ENCODE results near the gene CHMP4A. TPM values are rescaled to one million over a fixed set of nuclear protein-coding genes. Genes with fewer than 3 reads are reported as not detected.

The CHMP4A gene
- total and polyA plus RNA-seq, 2 of the 13 experiments (the other 11 are each of a cell fraction or from before 2014, with no cell fraction given): 83.6 to 113 TPM

DNA sequence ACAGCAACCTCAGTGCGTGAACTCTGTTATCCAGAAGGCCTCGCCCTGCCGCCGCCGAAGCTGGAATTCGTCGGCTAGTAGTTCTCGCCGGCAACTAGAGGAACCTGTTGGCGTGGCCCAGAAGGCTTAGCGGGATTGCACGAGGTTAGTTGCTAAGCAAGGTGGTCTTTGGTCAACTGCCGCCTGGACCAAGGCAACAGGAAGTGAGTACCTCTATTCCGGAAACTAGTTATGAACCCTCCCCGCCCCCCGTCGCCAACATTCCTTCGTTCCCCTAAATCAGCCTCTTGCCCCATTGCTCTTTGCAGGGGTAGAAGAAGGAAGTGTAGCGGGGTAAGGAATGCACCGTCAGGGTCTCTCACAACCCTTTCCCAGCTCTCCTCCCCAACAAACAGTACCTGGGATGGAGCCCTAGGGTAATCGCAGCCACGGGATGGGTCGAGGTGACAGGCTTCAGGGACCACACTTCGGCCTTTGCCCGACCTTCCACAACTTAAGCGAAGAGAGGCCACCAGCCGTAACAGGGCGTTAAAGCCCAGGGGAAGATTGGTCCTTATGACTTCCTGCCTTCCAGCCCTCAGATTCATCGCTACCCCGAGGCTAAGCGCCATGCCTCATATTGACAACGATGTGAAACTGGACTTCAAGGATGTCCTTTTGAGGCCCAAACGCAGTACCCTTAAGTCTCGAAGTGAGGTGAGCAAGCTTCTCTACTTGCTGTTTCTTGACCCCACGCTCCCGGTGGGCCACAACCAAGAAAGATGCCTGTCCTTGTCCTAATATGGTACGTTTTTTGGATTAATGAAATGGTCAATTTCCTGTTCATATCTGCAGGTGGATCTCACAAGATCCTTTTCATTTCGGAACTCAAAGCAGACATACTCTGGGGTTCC, 19.6 kb upstream of the CHMP4A start, which contains the start of gene GMPR2 (continued):
- no peak for TF ChIP-seq CHD4 (IDR thresholded peaks at IDR 0.05; ENCODE audit: borderline replicate concordance, low read length)
- TF ChIP-seq, protein P1, sequence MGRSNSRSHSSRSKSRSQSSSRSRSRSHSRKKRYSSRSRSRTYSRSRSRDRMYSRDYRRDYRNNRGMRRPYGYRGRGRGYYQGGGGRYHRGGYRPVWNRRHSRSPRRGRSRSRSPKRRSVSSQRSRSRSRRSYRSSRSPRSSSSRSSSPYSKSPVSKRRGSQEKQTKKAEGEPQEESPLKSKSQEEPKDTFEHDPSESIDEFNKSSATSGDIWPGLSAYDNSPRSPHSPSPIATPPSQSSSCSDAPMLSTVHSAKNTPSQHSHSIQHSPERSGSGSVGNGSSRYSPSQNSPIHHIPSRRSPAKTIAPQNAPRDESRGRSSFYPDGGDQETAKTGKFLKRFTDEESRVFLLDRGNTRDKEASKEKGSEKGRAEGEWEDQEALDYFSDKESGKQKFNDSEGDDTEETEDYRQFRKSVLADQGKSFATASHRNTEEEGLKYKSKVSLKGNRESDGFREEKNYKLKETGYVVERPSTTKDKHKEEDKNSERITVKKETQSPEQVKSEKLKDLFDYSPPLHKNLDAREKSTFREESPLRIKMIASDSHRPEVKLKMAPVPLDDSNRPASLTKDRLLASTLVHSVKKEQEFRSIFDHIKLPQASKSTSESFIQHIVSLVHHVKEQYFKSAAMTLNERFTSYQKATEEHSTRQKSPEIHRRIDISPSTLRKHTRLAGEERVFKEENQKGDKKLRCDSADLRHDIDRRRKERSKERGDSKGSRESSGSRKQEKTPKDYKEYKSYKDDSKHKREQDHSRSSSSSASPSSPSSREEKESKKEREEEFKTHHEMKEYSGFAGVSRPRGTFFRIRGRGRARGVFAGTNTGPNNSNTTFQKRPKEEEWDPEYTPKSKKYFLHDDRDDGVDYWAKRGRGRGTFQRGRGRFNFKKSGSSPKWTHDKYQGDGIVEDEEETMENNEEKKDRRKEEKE (IDR thresholded peaks at IDR 0.05): no peak
- 0 out of 2 replicates have a peak, but pooled peaks have one; percentile 73 for TF ChIP-seq FLYWCH1 (CRISPR knock-in tag; IDR thresholded peaks at IDR 0.05)
- TF ChIP-seq, protein P2, sequence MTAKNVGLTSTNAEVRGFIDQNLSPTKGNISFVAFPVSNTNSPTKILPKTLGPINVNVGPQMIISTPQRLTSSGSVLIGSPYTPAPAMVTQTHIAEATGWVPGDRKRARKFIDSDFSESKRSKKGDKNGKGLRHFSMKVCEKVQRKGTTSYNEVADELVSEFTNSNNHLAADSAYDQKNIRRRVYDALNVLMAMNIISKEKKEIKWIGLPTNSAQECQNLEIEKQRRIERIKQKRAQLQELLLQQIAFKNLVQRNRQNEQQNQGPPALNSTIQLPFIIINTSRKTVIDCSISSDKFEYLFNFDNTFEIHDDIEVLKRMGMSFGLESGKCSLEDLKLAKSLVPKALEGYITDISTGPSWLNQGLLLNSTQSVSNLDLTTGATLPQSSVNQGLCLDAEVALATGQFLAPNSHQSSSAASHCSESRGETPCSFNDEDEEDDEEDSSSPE (CRISPR knock-in tag; IDR thresholded peaks at IDR 0.05): peak; percentile 84
- peak; percentile 70; the same call in 1 of the 2 replicates for TF ChIP-seq SIN3B (IDR thresholded peaks at IDR 0.05; ENCODE audit: low read length)
- peak; percentile 98 for TF ChIP-seq ZNF333 (CRISPR knock-in tag; IDR thresholded peaks at IDR 0.05; ENCODE audit: borderline replicate concordance)
- no peak for TF ChIP-seq TOE1 (CRISPR knock-in tag; IDR thresholded peaks at IDR 0.05)
- 0 out of 2 replicates have a peak, but pooled peaks have one; percentile 72 for TF ChIP-seq PAWR (CRISPR knock-in tag; IDR thresholded peaks at IDR 0.05; ENCODE audit: borderline replicate concordance)
- peak; percentile 79; the same call in 1 of the 2 replicates for TF ChIP-seq ZNF550 (CRISPR knock-in tag; IDR thresholded peaks at IDR 0.05; ENCODE audit: borderline replicate concordance)
- peak; percentile 48 for TF ChIP-seq ZNF629 (CRISPR knock-in tag; conservative IDR thresholded peaks at IDR 0.05)
- TF ChIP-seq, protein P3, sequence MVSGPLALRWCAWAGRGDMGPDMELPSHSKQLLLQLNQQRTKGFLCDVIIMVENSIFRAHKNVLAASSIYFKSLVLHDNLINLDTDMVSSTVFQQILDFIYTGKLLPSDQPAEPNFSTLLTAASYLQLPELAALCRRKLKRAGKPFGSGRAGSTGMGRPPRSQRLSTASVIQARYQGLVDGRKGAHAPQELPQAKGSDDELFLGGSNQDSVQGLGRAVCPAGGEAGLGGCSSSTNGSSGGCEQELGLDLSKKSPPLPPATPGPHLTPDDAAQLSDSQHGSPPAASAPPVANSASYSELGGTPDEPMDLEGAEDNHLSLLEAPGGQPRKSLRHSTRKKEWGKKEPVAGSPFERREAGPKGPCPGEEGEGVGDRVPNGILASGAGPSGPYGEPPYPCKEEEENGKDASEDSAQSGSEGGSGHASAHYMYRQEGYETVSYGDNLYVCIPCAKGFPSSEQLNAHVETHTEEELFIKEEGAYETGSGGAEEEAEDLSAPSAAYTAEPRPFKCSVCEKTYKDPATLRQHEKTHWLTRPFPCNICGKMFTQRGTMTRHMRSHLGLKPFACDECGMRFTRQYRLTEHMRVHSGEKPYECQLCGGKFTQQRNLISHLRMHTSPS (CRISPR knock-in tag; IDR thresholded peaks at IDR 0.05; ENCODE audit: low read depth): no peak
- peak; percentile 88 for TF ChIP-seq ZNF879 (CRISPR knock-in tag; IDR thresholded peaks at IDR 0.05)
- no peak for TF ChIP-seq HDAC6 (IDR thresholded peaks at IDR 0.05; ENCODE audit: low read depth, low read length)
- no peak; the same call in 1 of the 2 replicates for TF ChIP-seq ZNF546 (CRISPR knock-in tag; conservative IDR thresholded peaks at IDR 0.05)
- TF ChIP-seq, protein P4, sequence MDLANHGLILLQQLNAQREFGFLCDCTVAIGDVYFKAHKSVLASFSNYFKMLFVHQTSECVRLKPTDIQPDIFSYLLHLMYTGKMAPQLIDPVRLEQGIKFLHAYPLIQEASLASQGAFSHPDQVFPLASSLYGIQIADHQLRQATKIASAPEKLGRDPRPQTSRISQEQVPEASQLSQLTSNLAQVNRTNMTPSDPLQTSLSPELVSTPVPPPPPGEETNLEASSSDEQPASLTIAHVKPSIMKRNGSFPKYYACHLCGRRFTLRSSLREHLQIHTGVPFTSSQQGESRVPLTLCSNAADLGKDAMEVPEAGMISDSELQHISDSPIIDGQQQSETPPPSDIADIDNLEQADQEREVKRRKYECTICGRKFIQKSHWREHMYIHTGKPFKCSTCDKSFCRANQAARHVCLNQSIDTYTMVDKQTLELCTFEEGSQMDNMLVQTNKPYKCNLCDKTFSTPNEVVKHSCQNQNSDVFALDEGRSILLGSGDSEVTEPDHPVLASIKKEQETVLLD (CRISPR knock-in tag; IDR thresholded peaks at IDR 0.05; ENCODE audit: low read depth): no peak
- TF ChIP-seq, protein P5, sequence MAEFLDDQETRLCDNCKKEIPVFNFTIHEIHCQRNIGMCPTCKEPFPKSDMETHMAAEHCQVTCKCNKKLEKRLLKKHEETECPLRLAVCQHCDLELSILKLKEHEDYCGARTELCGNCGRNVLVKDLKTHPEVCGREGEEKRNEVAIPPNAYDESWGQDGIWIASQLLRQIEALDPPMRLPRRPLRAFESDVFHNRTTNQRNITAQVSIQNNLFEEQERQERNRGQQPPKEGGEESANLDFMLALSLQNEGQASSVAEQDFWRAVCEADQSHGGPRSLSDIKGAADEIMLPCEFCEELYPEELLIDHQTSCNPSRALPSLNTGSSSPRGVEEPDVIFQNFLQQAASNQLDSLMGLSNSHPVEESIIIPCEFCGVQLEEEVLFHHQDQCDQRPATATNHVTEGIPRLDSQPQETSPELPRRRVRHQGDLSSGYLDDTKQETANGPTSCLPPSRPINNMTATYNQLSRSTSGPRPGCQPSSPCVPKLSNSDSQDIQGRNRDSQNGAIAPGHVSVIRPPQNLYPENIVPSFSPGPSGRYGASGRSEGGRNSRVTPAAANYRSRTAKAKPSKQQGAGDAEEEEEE (CRISPR knock-in tag; IDR thresholded peaks at IDR 0.05; ENCODE audit: borderline replicate concordance): no peak; the same call in 1 of the 2 replicates

Measured in HepG2 (cell line).